ENCODE data around the gene C1orf167. TPM values are rescaled to one million over a fixed set of nuclear protein-coding genes. Genes with fewer than 3 reads are reported as not detected.

Gene C1orf167, protein sequence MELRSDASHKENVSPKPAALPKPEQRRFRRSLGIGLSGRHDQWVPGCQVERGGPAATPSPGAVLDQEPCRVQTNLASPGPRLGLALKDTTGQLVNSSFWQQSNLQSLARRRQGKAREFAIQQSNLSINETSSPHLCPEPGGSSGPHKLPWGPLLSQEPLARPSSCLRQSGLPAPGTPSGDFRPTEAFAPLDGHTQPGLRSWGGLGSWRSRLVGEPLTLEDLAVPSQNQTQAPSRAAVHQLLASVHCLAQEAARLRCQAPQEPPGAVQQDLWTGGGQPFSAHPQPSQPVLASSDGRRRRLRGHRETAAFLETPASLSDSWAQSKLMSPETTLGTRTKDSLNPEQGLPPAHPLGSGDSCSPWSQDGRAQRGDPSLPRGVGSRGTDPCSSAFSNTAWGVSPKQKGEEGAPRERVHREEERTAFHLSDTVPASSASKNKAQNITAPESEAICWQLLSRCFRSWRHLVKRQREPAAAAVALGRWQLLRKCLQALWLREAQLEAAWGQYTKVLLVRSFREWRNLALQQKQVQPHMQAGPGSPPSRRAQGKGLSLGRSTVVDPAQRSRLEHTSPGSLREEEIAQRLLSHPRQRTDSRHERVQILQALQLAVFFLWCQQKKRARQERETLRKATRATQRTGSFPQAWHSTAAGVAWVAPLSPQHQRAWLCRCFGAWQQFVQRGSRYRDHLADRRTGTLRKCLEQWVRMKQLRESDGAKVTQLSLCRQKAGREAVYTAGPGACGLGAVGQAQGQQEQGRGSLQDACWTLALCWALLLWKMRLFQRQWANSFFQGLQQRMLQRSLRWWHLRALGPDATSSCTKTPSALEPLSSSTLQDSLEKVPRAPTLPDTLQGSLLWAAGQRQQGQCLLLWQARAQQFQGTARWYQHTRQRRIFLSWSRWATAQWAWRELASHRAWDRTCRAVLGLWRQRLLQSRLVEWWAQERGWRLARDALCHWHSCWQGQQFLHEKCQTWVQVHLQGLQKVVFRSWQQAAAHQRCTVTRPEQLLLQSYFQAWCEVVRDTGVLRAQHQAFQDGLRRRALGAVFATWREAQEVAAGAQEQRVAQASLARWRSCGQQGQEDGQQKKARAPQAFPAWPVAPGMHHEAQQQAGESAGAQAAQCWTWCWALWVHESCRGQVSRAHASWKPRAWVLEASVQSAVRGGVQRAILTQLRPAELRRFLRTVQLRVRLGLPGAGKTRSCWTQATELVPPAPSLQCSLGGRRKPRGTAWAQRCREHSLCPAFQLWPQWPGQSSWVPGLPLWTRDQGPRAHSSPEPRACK (N-terminal part only)
- total RNA-seq: not detected
- total RNA-seq (2013): not detected
- total RNA-seq: 0 to 0.18 (median 0) reads per million in 29 experiments

DNA sequence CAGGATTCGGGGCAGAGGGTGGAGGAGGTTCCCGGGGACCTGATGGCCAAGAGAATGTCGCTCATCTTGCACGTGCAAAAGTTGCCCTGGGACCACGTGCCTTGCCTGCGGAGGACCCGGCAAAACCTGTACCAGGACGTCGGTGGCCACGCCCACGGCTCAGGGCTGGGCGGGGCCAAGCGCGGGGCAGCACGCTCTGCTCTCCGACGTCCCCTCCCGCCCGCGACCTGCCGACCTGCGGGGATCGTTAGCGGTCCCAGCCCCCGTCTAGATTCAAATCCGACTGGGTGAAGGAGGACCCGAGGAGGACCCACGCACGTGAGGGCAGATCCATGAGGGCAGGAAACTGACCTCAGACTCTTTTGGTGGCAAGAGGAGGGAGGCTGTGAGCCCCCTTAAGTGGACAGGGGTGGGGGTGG lies at the start of gene C1orf167:
Gene C1orf167, plus strand, starts transcription at position 206 of the 419 bp plus-strand sequence. CDS start 2,208 bp downstream, outside the sequence.
- CTCF ChIA-PET: no interaction called here
- Histone ChIP-seq H3K9me3 (no peaks in the 10 kb centered on the region), H3K27ac (ENCODE audit: low read length) (no peak within 1 kb of the TSS), H3K4me3 (ENCODE audit: control insufficient read depth in 1 of 2, extremely low read depth in 1 of 2, low read length in 1 of 2) (peak within 1 kb of the TSS in 1 of 2 donors; percentile 32), H3K4me1 (ENCODE audit: control insufficient read depth in 1 of 2, extremely low read depth in 1 of 2, insufficient read depth in 2 of 2, low read length in 2 of 2) (peaks cover 0 to 10% of the 10 kb centered on the region in 2 experiments), H3K27me3 (replicated peaks in 1 of 2; ENCODE audit: control insufficient read depth in 2 of 2, extremely low read depth in 1 of 2, insufficient read depth in 2 of 2, low read length in 1 of 2) (peaks cover 0 to 54% of the 10 kb centered on the region in 2 experiments), H3K36me3 (ENCODE audit: control insufficient read depth in 2 of 2, extremely low read depth in 1 of 2, insufficient read depth in 1 of 2, low read length in 1 of 2) (no peaks in the 10 kb centered on the region)
- H3K27me3 Mint-ChIP-seq: peaks cover 22 to 33% of the 10 kb centered on the region in 2 donors
- peak; percentile 45 to 76 (median 58) for ATAC-seq (replicated peaks in 1 of 4)
- POLR2A ChIA-PET: no interaction called here
- peak within 1 kb of the TSS in 1 of 3 donors; percentile 4 for H3K4me3 Mint-ChIP-seq
- H3K36me3 Mint-ChIP-seq: no peaks in the 10 kb centered on the region
- no peaks in the 10 kb centered on the region for H3K9me3 Mint-ChIP-seq
- DNase-seq: peak in 13 of 35 experiments; percentile 4 to 49 (median 24)
- WGBS (ENCODE audit: insufficient coverage): 4% methylated on average over 28 of the region's 29 CpGs
- H3K4me1 Mint-ChIP-seq: peaks cover 6 to 12% (median 10%) of the 10 kb centered on the region in 3 donors
- H3K27ac Mint-ChIP-seq: no peak within 1 kb of the TSS

GRCh38 chr1:11712285-11712684 lies 49.7 kb upstream of the C1orf167 start:
- Histone ChIP-seq H3K9me3 (no peaks in the 10 kb centered on the region), H3K4me3 (ENCODE audit: control insufficient read depth in 1 of 2, extremely low read depth in 1 of 2, low read length in 1 of 2) (no peak overlapping the region), H3K27me3 (replicated peaks in 1 of 2; ENCODE audit: control insufficient read depth in 2 of 2, extremely low read depth in 1 of 2, insufficient read depth in 2 of 2, low read length in 1 of 2) (peaks cover 2 to 26% of the 10 kb centered on the region in 2 experiments), H3K36me3 (ENCODE audit: control insufficient read depth in 2 of 2, extremely low read depth in 1 of 2, insufficient read depth in 1 of 2, low read length in 1 of 2) (no peaks in the 10 kb centered on the region), H3K4me1 (ENCODE audit: control insufficient read depth in 1 of 2, extremely low read depth in 1 of 2, insufficient read depth in 2 of 2, low read length in 2 of 2) (peaks cover 0 to 7% of the 10 kb centered on the region in 2 experiments), H3K27ac (ENCODE audit: low read length) (no peak overlapping the region)
- H3K4me3 Mint-ChIP-seq: no peak overlapping the region
- no peak for DNase-seq
- no peaks in the 10 kb centered on the region for H3K36me3 Mint-ChIP-seq
- peaks cover 0 to 1% of the 10 kb centered on the region in 2 donors for H3K27me3 Mint-ChIP-seq
- ATAC-seq (replicated peaks in 1 of 4): no peak
- no peaks in the 10 kb centered on the region for H3K9me3 Mint-ChIP-seq
- H3K4me1 Mint-ChIP-seq: no peaks in the 10 kb centered on the region
- ChIA-PET POLR2A (no interaction called here), CTCF (no interaction called here)
- H3K27ac Mint-ChIP-seq: no peak overlapping the region
- 93% methylated on average over 5 of the region's 8 CpGs for WGBS (ENCODE audit: insufficient coverage)

- H3K27ac ChIP-seq (ENCODE audit: low read length): no peak overlapping the region
- 83% methylated on average over 7 of the region's 11 CpGs for WGBS (ENCODE audit: insufficient coverage)
- H3K9me3 Mint-ChIP-seq: no peaks in the 10 kb centered on the region
- H3K4me3 ChIP-seq (ENCODE audit: control insufficient read depth in 1 of 2, extremely low read depth in 1 of 2, low read length in 1 of 2): no peak overlapping the region
- ATAC-seq (replicated peaks in 1 of 4) (no peak), DNase-seq (no peak)
- no peak overlapping the region for H3K27ac Mint-ChIP-seq
- CTCF ChIA-PET: no interaction called here
- no peak overlapping the region for H3K4me3 Mint-ChIP-seq
- no peaks in the 10 kb centered on the region for H3K9me3 ChIP-seq
- no peaks in the 10 kb centered on the region for H3K36me3 ChIP-seq (ENCODE audit: control insufficient read depth in 2 of 2, extremely low read depth in 1 of 2, insufficient read depth in 1 of 2, low read length in 1 of 2)
- peaks cover 0 to 1% of the 10 kb centered on the region in 2 donors for H3K27me3 Mint-ChIP-seq
- peaks cover 0 to 4% of the 10 kb centered on the region in 2 experiments for H3K4me1 ChIP-seq (ENCODE audit: control insufficient read depth in 1 of 2, extremely low read depth in 1 of 2, insufficient read depth in 2 of 2, low read length in 2 of 2)
- peaks cover 2 to 22% of the 10 kb centered on the region in 2 experiments for H3K27me3 ChIP-seq (replicated peaks in 1 of 2; ENCODE audit: control insufficient read depth in 2 of 2, extremely low read depth in 1 of 2, insufficient read depth in 2 of 2, low read length in 1 of 2)
- POLR2A ChIA-PET: interaction anchor here in 1 of 2 donors (0.7 kb wide), 1 partner anchor 1970 kb away, joined by 3 read pairs; no protein-coding TSS in a partner anchor
- H3K36me3 Mint-ChIP-seq: no peaks in the 10 kb centered on the region
- H3K4me1 Mint-ChIP-seq: no peaks in the 10 kb centered on the region
Observed at GRCh38 chr1:11713095-11713494, 48.9 kb upstream of the C1orf167 start.

DNA sequence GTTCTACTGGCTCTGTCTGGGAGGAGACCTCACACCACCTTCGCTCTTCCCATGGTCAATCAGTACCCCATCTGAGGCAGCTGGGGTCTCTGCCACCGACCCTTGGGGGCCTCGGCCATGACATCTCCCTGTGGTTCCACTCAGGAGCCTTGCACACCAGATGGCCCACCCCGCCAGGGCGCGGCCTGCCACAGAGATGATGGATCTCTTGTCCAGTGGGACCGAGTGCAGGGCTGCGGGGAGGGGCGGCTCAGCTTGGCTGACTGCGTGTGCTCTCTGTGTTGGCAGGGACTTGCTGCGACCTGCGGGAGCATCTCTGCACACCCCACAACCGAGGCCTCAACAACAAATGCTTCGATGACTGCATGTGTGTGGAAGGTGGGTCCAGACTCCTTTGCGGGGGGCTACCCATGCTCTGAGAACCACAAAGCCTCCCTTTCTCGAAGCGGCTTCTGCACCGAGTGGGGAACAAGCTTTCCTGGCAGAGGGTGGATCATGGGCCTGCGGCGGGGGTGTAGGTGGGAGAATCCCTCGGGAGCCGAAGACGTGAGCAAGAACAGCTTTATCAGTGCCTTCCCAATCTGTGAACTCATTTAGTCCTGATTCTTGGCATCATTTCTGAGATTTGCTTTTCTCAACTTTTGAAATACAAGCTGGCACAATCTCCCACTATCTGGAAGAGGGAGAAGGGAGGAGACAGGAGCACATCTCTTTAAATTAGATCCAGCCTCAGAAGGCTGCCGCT lies 47.0 kb upstream of the C1orf167 start:
- POLR2A ChIA-PET: no interaction called here
- Histone ChIP-seq H3K27ac (ENCODE audit: low read length) (no peak overlapping the region), H3K4me3 (ENCODE audit: control insufficient read depth in 1 of 2, extremely low read depth in 1 of 2, low read length in 1 of 2) (no peak overlapping the region), H3K36me3 (ENCODE audit: control insufficient read depth in 2 of 2, extremely low read depth in 1 of 2, insufficient read depth in 1 of 2, low read length in 1 of 2) (no peaks in the 10 kb centered on the region), H3K4me1 (ENCODE audit: control insufficient read depth in 1 of 2, extremely low read depth in 1 of 2, insufficient read depth in 2 of 2, low read length in 2 of 2) (peaks cover 0 to 21% of the 10 kb centered on the region in 2 experiments), H3K27me3 (replicated peaks in 1 of 2; ENCODE audit: control insufficient read depth in 2 of 2, extremely low read depth in 1 of 2, insufficient read depth in 2 of 2, low read length in 1 of 2) (peaks cover 0 to 15% of the 10 kb centered on the region in 2 experiments), H3K9me3 (no peaks in the 10 kb centered on the region)
- ATAC-seq (replicated peaks in 1 of 4): no peak
- no peaks in the 10 kb centered on the region for H3K9me3 Mint-ChIP-seq
- 92% methylated on average over 16 of the region's 24 CpGs for WGBS (ENCODE audit: insufficient coverage)
- no peak overlapping the region for H3K27ac Mint-ChIP-seq
- CTCF ChIA-PET: interaction anchor here in 1 of 2 donors (1.0 kb wide), 2 partner anchors 62 to 65 kb away, joined by 3 read pairs; no protein-coding TSS in a partner anchor
- peaks cover 0 to 1% of the 10 kb centered on the region in 2 donors for H3K27me3 Mint-ChIP-seq
- no peak overlapping the region for H3K4me3 Mint-ChIP-seq
- H3K36me3 Mint-ChIP-seq: no peaks in the 10 kb centered on the region
- peaks cover 12 to 14% (median 13%) of the 10 kb centered on the region in 3 donors for H3K4me1 Mint-ChIP-seq
- no peak for DNase-seq

DNA sequence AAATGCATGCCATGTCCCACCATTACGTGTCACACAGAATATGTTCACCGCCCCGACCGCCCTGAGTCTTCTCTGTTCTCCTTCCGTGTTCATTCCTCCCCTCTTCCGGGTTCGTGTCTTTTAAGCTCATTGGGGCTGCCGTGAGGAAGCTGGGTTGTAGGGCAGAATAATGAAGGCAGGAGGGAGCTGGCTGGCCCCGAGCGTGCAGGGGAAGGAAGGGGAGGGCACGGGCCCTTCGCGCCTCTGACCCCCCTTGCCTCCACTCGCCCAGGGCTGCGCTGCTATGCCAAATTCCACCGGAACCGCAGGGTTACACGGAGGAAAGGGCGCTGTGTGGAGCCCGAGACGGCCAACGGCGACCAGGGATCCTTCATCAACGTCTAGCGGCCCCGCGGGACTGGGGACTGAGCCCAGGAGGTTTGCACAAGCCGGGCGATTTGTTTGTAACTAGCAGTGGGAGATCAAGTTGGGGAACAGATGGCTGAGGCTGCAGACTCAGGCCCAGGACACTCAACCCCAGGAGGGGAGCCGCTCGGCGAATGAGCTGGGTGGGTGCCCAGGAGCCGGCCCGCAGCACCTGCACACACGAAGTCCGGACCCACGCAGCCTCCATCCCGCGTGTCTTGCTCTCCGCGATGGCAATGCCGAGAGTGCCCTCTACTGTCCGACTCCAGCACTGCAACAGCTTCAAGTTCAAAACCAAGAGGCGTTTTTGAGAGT lies 42.5 kb upstream of the C1orf167 start:
- H3K9me3 ChIP-seq: no peaks in the 10 kb centered on the region
- peaks cover 0 to 19% of the 10 kb centered on the region in 2 experiments for H3K4me1 ChIP-seq (ENCODE audit: control insufficient read depth in 1 of 2, extremely low read depth in 1 of 2, insufficient read depth in 2 of 2, low read length in 2 of 2)
- no peaks in the 10 kb centered on the region for H3K36me3 Mint-ChIP-seq
- no peaks in the 10 kb centered on the region for H3K9me3 Mint-ChIP-seq
- WGBS (ENCODE audit: insufficient coverage): 0% methylated on average over 21 of the region's 44 CpGs
- H3K4me3 Mint-ChIP-seq: peak overlapping the region; percentile 79 to 88 (median 83)
- ATAC-seq (replicated peaks in 1 of 4): peak; percentile 89 to 92 (median 91)
- DNase-seq: peak; percentile 67 to 94 (median 83)
- H3K27me3 ChIP-seq (replicated peaks in 1 of 2; ENCODE audit: control insufficient read depth in 2 of 2, extremely low read depth in 1 of 2, insufficient read depth in 2 of 2, low read length in 1 of 2): no peaks in the 10 kb centered on the region
- H3K4me1 Mint-ChIP-seq: peaks cover 12 to 15% (median 14%) of the 10 kb centered on the region in 3 donors
- H3K27ac Mint-ChIP-seq: peak overlapping the region; percentile 95
- ChIA-PET CTCF (interaction anchor here (0.6 to 3.0 kb wide), 17 partner anchors 11 to 682 kb away, joined by 3 to 56 read pairs (median 4); partner anchors contain the start of genes AGTRAP (in 1 of the 2), FBXO2 (in 1 of the 2), FBXO44 (in 1 of the 2) and FBXO6 (in 1 of the 2)), POLR2A (interaction anchor here (0.6 to 0.8 kb wide), 4 partner anchors 12 to 344 kb away, joined by 3 to 12 read pairs (median 8); partner anchors contain the start of gene FBXO6 (in 1 of the 2))
- peak overlapping the region; percentile 61 to 65 for H3K4me3 ChIP-seq (ENCODE audit: control insufficient read depth in 1 of 2, extremely low read depth in 1 of 2, low read length in 1 of 2)
- no peaks in the 10 kb centered on the region for H3K36me3 ChIP-seq (ENCODE audit: control insufficient read depth in 2 of 2, extremely low read depth in 1 of 2, insufficient read depth in 1 of 2, low read length in 1 of 2)
- no peaks in the 10 kb centered on the region for H3K27me3 Mint-ChIP-seq
- H3K27ac ChIP-seq (ENCODE audit: low read length): peak overlapping the region; percentile 85
